ENCODE data around the gene COA7.

COA7 gene

GRCh38 chr1:52667984-52668383, 30.2 kb downstream of the COA7 start:
- DNase-seq: no peak

- DNase-seq: no peak
These were observed 30.9 kb downstream of the COA7 start for GRCh38 chr1:52667290-52667689.

GRCh38 chr1:52665006-52665941, 32.9 kb downstream of the COA7 start:
- DNase-seq: no peak

- DNase-seq: no peak
These were observed 34.4 kb downstream of the COA7 start for GRCh38 chr1:52663716-52664115.

- DNase-seq: no peak
These were observed 35.4 kb downstream of the COA7 start for GRCh38 chr1:52662645-52663313.

- DNase-seq: no peak
These were observed 37.3 kb downstream of the COA7 start for GRCh38 chr1:52660807-52661206.

GRCh38 chr1:52659851-52660596, 38.1 kb downstream of the COA7 start:
- DNase-seq: no peak

- DNase-seq: peak; percentile 9 to 35
These were observed 38.8 kb downstream of the COA7 start for GRCh38 chr1:52659356-52659755.

GRCh38 chr1:52658795-52659194, 39.4 kb downstream of the COA7 start:
- DNase-seq: no peak

GRCh38 chr1:52657702-52658101, 40.4 kb downstream of the COA7 start:
- DNase-seq: no peak

- no peak for DNase-seq
These were observed 44.1 kb downstream of the COA7 start for GRCh38 chr1:52654063-52654462.

GRCh38 chr1:52653207-52653849, 44.8 kb downstream of the COA7 start:
- no peak for DNase-seq

GRCh38 chr1:52651904-52652303, 46.2 kb downstream of the COA7 start:
- no peak for DNase-seq

GRCh38 chr1:52645261-52645660, 52.9 kb downstream of the COA7 start:
- no peak for DNase-seq

GRCh38 chr1:52641307-52641706, 56.8 kb downstream of the COA7 start:
- DNase-seq: no peak

GRCh38 chr1:52640697-52641096, 57.5 kb downstream of the COA7 start:
- DNase-seq: no peak

- no peak for DNase-seq
These were observed 60.2 kb downstream of the COA7 start for GRCh38 chr1:52637946-52638345.

- DNase-seq: peak; percentile 46 to 49
These were observed 61.1 kb downstream of the COA7 start for GRCh38 chr1:52636721-52637695.

GRCh38 chr1:52635321-52636089, 62.6 kb downstream of the COA7 start:
- no peak for DNase-seq

Data from stimulated activated CD4-positive, alpha-beta T cell treated with anti-CD3 and anti-CD28 coated beads, Interleukin-2, amount 100 ng/mL, for 48 hours (primary cell).